Loucy (cell line): Measurements from ENCODE around the gene BLNK.

ENCODE experiments used
- H2AFZ ChIP-seq: fragments of 200-600 bp; sonication (generic); 2 replicates; pipeline ENCODE4 v1.6.0; 2016; ENCODE audit warnings: antibody characterized with exemption, mild to moderate bottlenecking, low read length, moderate library complexity
- H3F3A ChIP-seq: fragments of 200-600 bp; 2 replicates; pipeline ENCODE4 v1.6.0; 2016; ENCODE audit warnings: antibody characterized with exemption, low read depth, mild to moderate bottlenecking
- H3K27me3 ChIP-seq: fragments of 200-600 bp; sonication (generic); 2 replicates; pipeline ENCODE4 v1.6.1; 2014; ENCODE audit warnings: low read length, mild to moderate bottlenecking; ENCODE audit not compliant: insufficient read depth, poor library complexity, severe bottlenecking
- H3K36me3 ChIP-seq: fragments of 200-600 bp; sonication (generic); 2 replicates; pipeline ENCODE4 v1.6.1; 2016; ENCODE audit warnings: low read length; ENCODE audit not compliant: insufficient read depth
- H3K4me1 ChIP-seq: fragments of 200-600 bp; sonication (generic); 2 replicates; pipeline ENCODE4 v1.5.1; 2014; ENCODE audit warnings: low read length, mild to moderate bottlenecking; ENCODE audit not compliant: insufficient read depth, poor library complexity, severe bottlenecking
- H3K4me2 ChIP-seq: fragments of 200-600 bp; sonication (generic); 2 replicates; pipeline ENCODE4 v1.6.0; 2014; ENCODE audit warnings: antibody characterized with exemption, low read length, low read depth, mild to moderate bottlenecking; ENCODE audit not compliant: poor library complexity, severe bottlenecking
- H3K4me3 ChIP-seq: fragments of 200-600 bp; sonication (generic); 2 replicates; pipeline ENCODE4 v1.5.1; 2014; ENCODE audit warnings: low read length, mild to moderate bottlenecking, mixed read lengths; ENCODE audit not compliant: poor library complexity, severe bottlenecking
- H3K79me2 ChIP-seq: fragments of 200-600 bp; sonication (generic); 2 replicates; pipeline ENCODE4 v1.6.1; 2014; ENCODE audit warnings: low read length; ENCODE audit not compliant: insufficient read depth
- H3K9ac ChIP-seq: fragments of 200-600 bp; sonication (generic); 2 replicates; pipeline ENCODE4 v1.6.0; 2014; ENCODE audit warnings: mild to moderate bottlenecking, low read depth, low read length, moderate library complexity; ENCODE audit not compliant: poor library complexity, severe bottlenecking
- H3K9me2 ChIP-seq: fragments of 200-600 bp; sonication (generic); replicated peaks from 2 replicates; pipeline ENCODE4 v1.6.1; 2016; ENCODE audit warnings: low read depth, low read length, mixed read lengths
- H3K9me3 ChIP-seq: fragments of 200-600 bp; sonication (generic); 2 replicates; pipeline ENCODE4 v1.6.1; 2014; ENCODE audit warnings: mild to moderate bottlenecking, antibody characterized with exemption, low read length, low read depth; ENCODE audit not compliant: insufficient read depth
- H4K20me1 ChIP-seq: fragments of 200-600 bp; sonication (generic); 2 replicates; pipeline ENCODE4 v1.6.0; 2014; ENCODE audit warnings: antibody characterized with exemption, low read length, mild to moderate bottlenecking; ENCODE audit not compliant: insufficient read depth, poor library complexity, severe bottlenecking
- EZH2phosphoT487 ChIP-seq: fragments of 200-600 bp; IDR thresholded peaks from 2 replicates; pipeline ENCODE4 v1.6.1; 2018; ENCODE audit warnings: antibody characterized with exemption, mild to moderate bottlenecking, moderate library complexity, borderline replicate concordance
- TF ChIP-seq, protein P1 (sequence below): fragments of 200-600 bp; sonication (generic); conservative IDR thresholded peaks from 2 replicates; pipeline ENCODE4 v1.5.1; 2014; ENCODE audit warnings: mild to moderate bottlenecking, antibody characterized with exemption, low read length

The BLNK gene

DNA sequence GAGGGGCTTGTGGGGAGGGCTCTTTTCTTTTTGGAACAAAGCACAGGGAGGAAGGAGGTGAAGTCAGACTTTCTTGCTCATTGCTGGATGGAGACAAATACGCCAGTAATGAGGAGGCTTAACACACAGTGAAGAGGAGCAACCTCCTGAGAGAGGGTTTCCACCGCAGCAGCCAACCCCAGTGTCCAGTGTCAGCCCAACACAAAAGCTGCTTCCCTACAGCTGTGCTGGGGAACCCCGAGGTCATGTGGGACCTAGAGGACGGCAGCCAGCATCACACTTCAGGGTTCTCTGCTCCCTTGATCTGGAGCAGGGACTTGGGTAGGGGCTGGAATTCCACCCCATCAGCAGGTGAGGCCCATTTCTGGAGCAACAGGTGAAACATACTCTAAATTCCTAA, 7.7 kb downstream of the BLNK start:
- Histone ChIP-seq H3K4me2 (no peak overlapping the region), H3K9me3 (no peaks in the 10 kb centered on the region), H3K79me2 (no peaks in the 10 kb centered on the region), H3K4me3 (no peak overlapping the region), H2AFZ (no peak overlapping the region), H3K27me3 (no peaks in the 10 kb centered on the region), H3K36me3 (no peaks in the 10 kb centered on the region), H3K9me2 (no peaks in the 10 kb centered on the region), H3K4me1 (no peaks in the 10 kb centered on the region), H3K9ac (no peak overlapping the region), H3F3A (no peaks in the 10 kb centered on the region), H4K20me1 (no peaks in the 10 kb centered on the region)
- TF ChIP-seq, protein P1, sequence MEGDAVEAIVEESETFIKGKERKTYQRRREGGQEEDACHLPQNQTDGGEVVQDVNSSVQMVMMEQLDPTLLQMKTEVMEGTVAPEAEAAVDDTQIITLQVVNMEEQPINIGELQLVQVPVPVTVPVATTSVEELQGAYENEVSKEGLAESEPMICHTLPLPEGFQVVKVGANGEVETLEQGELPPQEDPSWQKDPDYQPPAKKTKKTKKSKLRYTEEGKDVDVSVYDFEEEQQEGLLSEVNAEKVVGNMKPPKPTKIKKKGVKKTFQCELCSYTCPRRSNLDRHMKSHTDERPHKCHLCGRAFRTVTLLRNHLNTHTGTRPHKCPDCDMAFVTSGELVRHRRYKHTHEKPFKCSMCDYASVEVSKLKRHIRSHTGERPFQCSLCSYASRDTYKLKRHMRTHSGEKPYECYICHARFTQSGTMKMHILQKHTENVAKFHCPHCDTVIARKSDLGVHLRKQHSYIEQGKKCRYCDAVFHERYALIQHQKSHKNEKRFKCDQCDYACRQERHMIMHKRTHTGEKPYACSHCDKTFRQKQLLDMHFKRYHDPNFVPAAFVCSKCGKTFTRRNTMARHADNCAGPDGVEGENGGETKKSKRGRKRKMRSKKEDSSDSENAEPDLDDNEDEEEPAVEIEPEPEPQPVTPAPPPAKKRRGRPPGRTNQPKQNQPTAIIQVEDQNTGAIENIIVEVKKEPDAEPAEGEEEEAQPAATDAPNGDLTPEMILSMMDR = no peak
- no peak for TF ChIP-seq EZH2phosphoT487

GRCh38 chr10:96263176-96263575, 8.2 kb downstream of the BLNK start:
- no peak for TF ChIP-seq EZH2phosphoT487
- TF ChIP-seq, protein P1 = no peak
- Histone ChIP-seq H3K4me3 (no peak overlapping the region), H3K9me3 (no peaks in the 10 kb centered on the region), H3K4me2 (no peak overlapping the region), H3K9ac (no peak overlapping the region), H3F3A (no peaks in the 10 kb centered on the region), H3K79me2 (no peaks in the 10 kb centered on the region), H4K20me1 (no peaks in the 10 kb centered on the region), H3K36me3 (no peaks in the 10 kb centered on the region), H3K4me1 (no peaks in the 10 kb centered on the region), H2AFZ (no peak overlapping the region), H3K9me2 (no peaks in the 10 kb centered on the region), H3K27me3 (no peaks in the 10 kb centered on the region)

GRCh38 chr10:96261930-96262329, 9.4 kb downstream of the BLNK start:
- Histone ChIP-seq H4K20me1 (no peaks in the 10 kb centered on the region), H3K27me3 (no peaks in the 10 kb centered on the region), H3K4me1 (no peaks in the 10 kb centered on the region), H3K36me3 (no peaks in the 10 kb centered on the region), H3K9me2 (no peaks in the 10 kb centered on the region), H3K9ac (no peak overlapping the region), H3F3A (no peaks in the 10 kb centered on the region), H2AFZ (no peak overlapping the region), H3K9me3 (no peaks in the 10 kb centered on the region), H3K4me3 (no peak overlapping the region), H3K4me2 (no peak overlapping the region), H3K79me2 (no peaks in the 10 kb centered on the region)
- TF ChIP-seq, protein P1 = no peak
- TF ChIP-seq EZH2phosphoT487 = no peak
